Epithelial cell of esophagus (primary cell): ENCODE data around the gene PCCB.

Experiments used
- DNase-seq: peaks from one replicate; pipeline ENCODE4 v3.0.0; 2010; ENCODE audit warnings: low read depth
- H3K4me3 ChIP-seq: 2 replicates; pipeline ENCODE4 v1.5.1; 2011; ENCODE audit warnings: mild to moderate bottlenecking, low read length, control low read depth
- CTCF ChIP-seq: IDR thresholded peaks from 2 replicates; pipeline ENCODE4 v1.5.1; 2011; ENCODE audit warnings: low read depth, mild to moderate bottlenecking, low read length, control low read depth, inconsistent platforms; ENCODE audit not compliant: insufficient read depth; ENCODE audit errors: missing control alignments

Gene PCCB

GRCh38 chr3:136236109-136236508 lies 14.0 kb upstream of the PCCB start:
- H3K4me3 ChIP-seq = no peak overlapping the region
- no peak for TF ChIP-seq CTCF
- no peak for DNase-seq

GRCh38 chr3:136237103-136237502 lies 13.0 kb upstream of the PCCB start:
- no peak for TF ChIP-seq CTCF
- H3K4me3 ChIP-seq = no peak overlapping the region
- DNase-seq = no peak

GRCh38 chr3:136237961-136238649 lies 12.0 kb upstream of the PCCB start:
- no peak for DNase-seq
- TF ChIP-seq CTCF = no peak
- H3K4me3 ChIP-seq = no peak overlapping the region

GRCh38 chr3:136239094-136239493 lies 11.0 kb upstream of the PCCB start:
- no peak for DNase-seq
- TF ChIP-seq CTCF = no peak
- no peak overlapping the region for H3K4me3 ChIP-seq

GRCh38 chr3:136245691-136246090 lies 4.4 kb upstream of the PCCB start:
- DNase-seq = no peak
- TF ChIP-seq CTCF = no peak
- no peak overlapping the region for H3K4me3 ChIP-seq

- no peak overlapping the region for H3K4me3 ChIP-seq
- TF ChIP-seq CTCF = no peak
- DNase-seq = no peak
These were observed 2.7 kb upstream of the PCCB start for GRCh38 chr3:136247436-136247835.
